CD8-positive, alpha-beta memory T cell (primary cell): Measurements from ENCODE around the gene TOMM40. TPM values are rescaled to one million over a fixed set of nuclear protein-coding genes. Genes with fewer than 3 reads are reported as not detected.

ENCODE experiments used
- CTCF ChIA-PET: fragments of 350-600 bp; sonication (Branson Sonifier 250); formaldehyde crosslinking; loops from one replicate; lab custom pipeline; 2021; ENCODE audit warnings: antibody characterized with exemption; lab: Charles Lee
- POLR2A ChIA-PET: fragments of 350-600 bp; sonication (Branson Sonifier 250); formaldehyde crosslinking; loops from one replicate; lab custom pipeline; 2021; ENCODE audit warnings: antibody characterized with exemption; lab: Charles Lee
- DNase-seq, 5 donors: peaks; one replicate each; pipeline versions ENCODE4 v3.0.0 to v3.0.0-alpha.2; 2020 to 2022; ENCODE audit warnings: mixed read lengths in 1 of 5
- H3K27ac ChIP-seq: one replicate; pipeline ENCODE4 v1.7.0; 2013; ENCODE audit warnings: low read depth, mild to moderate bottlenecking, low read length, moderate library complexity
- H3K27me3 ChIP-seq: 2 replicates; pipeline ENCODE4 v1.7.0; 2013; ENCODE audit warnings: low read length, mild to moderate bottlenecking; ENCODE audit not compliant: insufficient read depth, poor library complexity, severe bottlenecking
- H3K36me3 ChIP-seq: 2 replicates; pipeline ENCODE4 v1.7.0; 2013; ENCODE audit warnings: mild to moderate bottlenecking, low read length, moderate library complexity; ENCODE audit not compliant: insufficient read depth
- H3K4me1 ChIP-seq: 2 replicates; pipeline ENCODE4 v1.7.0; 2013; ENCODE audit warnings: mild to moderate bottlenecking, low read length, moderate library complexity; ENCODE audit not compliant: insufficient read depth
- H3K4me3 ChIP-seq: 2 replicates; pipeline ENCODE4 v1.7.0; 2013; ENCODE audit warnings: mild to moderate bottlenecking, low read length
- H3K9me3 ChIP-seq: 2 replicates; pipeline ENCODE4 v1.7.0; 2013; ENCODE audit warnings: mild to moderate bottlenecking, low read length
- H3K27ac Mint-ChIP-seq, 8 donors: one replicate each; pipeline ENCODE4 v1.8.0; 2020 to 2021; ENCODE audit warnings: mixed read lengths in 8 of 8, mild to moderate bottlenecking in 6 of 8, inconsistent platforms in 3 of 8, moderate library complexity in 3 of 8
- H3K27me3 Mint-ChIP-seq, 2 donors: one replicate each; pipeline ENCODE4 v1.8.0; 2020 to 2021; ENCODE audit warnings: mixed read lengths in 2 of 2, mild to moderate bottlenecking in 1 of 2, moderate library complexity in 1 of 2
- H3K36me3 Mint-ChIP-seq, 3 donors: one replicate each; pipeline ENCODE4 v1.8.0; 2020 to 2021; ENCODE audit warnings: mixed read lengths in 3 of 3, inconsistent platforms in 1 of 3, mild to moderate bottlenecking in 1 of 3
- H3K4me1 Mint-ChIP-seq, 3 donors: one replicate each; pipeline ENCODE4 v1.8.0; 2020 to 2021; ENCODE audit warnings: mixed read lengths in 3 of 3, inconsistent platforms in 1 of 3, mild to moderate bottlenecking in 1 of 3
- H3K4me3 Mint-ChIP-seq, 7 donors: one replicate each; pipeline ENCODE4 v1.8.0; 2020 to 2021; ENCODE audit warnings: mixed read lengths in 7 of 7, mild to moderate bottlenecking in 6 of 7, moderate library complexity in 4 of 7, inconsistent platforms in 2 of 7
- H3K9me3 Mint-ChIP-seq, 5 donors: one replicate each; pipeline ENCODE4 v1.8.0; 2020 to 2022; ENCODE audit warnings: mixed read lengths in 5 of 5, mild to moderate bottlenecking in 3 of 5, moderate library complexity in 2 of 5, inconsistent platforms in 1 of 5
- polyA plus RNA-seq: library from polyadenylated mRNA; unstranded; fragments of 300-500 nt; fragmentation: Illumina TruSeq; gene quantifications from one replicate; pipeline ENCODE4 v1.2.3, GENCODE V29; 2021
- total RNA-seq, 2 experiments: library from RNA; stranded (reverse); gene quantifications; one replicate each; pipeline ENCODE4 v1.2.3, GENCODE V29; 2021

Gene TOMM40
- total and polyA plus RNA-seq, 3 experiments from 2014 or later, result 41.4 to 218 (median 211) TPM

- POLR2A ChIA-PET, result interaction anchor here (0.7 kb wide), 1 partner anchor 10 kb away, joined by 3 read pairs; no protein-coding TSS in a partner anchor
These were observed 2.4 kb downstream of the TOMM40 start for GRCh38 chr19:44893332-44894051.

GRCh38 chr19:44894052-44894400 is 3.0 kb downstream of the TOMM40 start:
- ChIA-PET CTCF (no interaction called here), POLR2A (interaction anchor here (0.7 kb wide), 1 partner anchor 10 kb away, joined by 3 read pairs; no protein-coding TSS in a partner anchor)
- no peak for DNase-seq
- Mint-ChIP-seq H3K36me3 (peaks cover 0 to 62% (median 12%) of the 10 kb centered on the region in 3 donors), H3K27me3 (no peaks in the 10 kb centered on the region), H3K9me3 (no peaks in the 10 kb centered on the region), H3K4me3 (no peak overlapping the region), H3K27ac (no peak overlapping the region), H3K4me1 (peaks cover 22 to 30% (median 29%) of the 10 kb centered on the region in 3 donors)
- H3K4me1 ChIP-seq, result peaks cover 22% of the 10 kb centered on the region
- H3K27ac ChIP-seq, result no peak overlapping the region
- H3K36me3 ChIP-seq, result peaks cover 31% of the 10 kb centered on the region
- no peaks in the 10 kb centered on the region for H3K9me3 ChIP-seq
- no peak overlapping the region for H3K4me3 ChIP-seq
- no peaks in the 10 kb centered on the region for H3K27me3 ChIP-seq

More at GRCh38 chr19:44893332-44894051, 2.4 kb downstream of the TOMM40 start:
- Histone ChIP-seq H3K4me1 (peaks cover 22% of the 10 kb centered on the region), H3K27me3 (no peaks in the 10 kb centered on the region), H3K9me3 (no peaks in the 10 kb centered on the region), H3K27ac (no peak overlapping the region), H3K4me3 (no peak overlapping the region), H3K36me3 (peaks cover 31% of the 10 kb centered on the region)
- Mint-ChIP-seq H3K4me1 (peaks cover 23 to 32% (median 31%) of the 10 kb centered on the region in 3 donors), H3K9me3 (no peaks in the 10 kb centered on the region), H3K36me3 (peaks cover 0 to 62% (median 12%) of the 10 kb centered on the region in 3 donors), H3K4me3 (peak overlapping the region; percentile 73 to 92 (median 87)), H3K27me3 (no peaks in the 10 kb centered on the region), H3K27ac (peak overlapping the region in 2 of 8 donors; percentile 24 to 58)
- CTCF ChIA-PET, result interaction anchor here (1.6 kb wide), 1 partner anchor 15 kb away, joined by 4 read pairs; no protein-coding TSS in a partner anchor
- DNase-seq, result no peak

GRCh38 chr19:44894946-44895345 is 3.9 kb downstream of the TOMM40 start:
- H3K27me3 Mint-ChIP-seq, result no peaks in the 10 kb centered on the region
- Histone ChIP-seq H3K4me3 (no peak overlapping the region), H3K36me3 (peaks cover 32% of the 10 kb centered on the region), H3K27ac (no peak overlapping the region), H3K4me1 (peaks cover 15% of the 10 kb centered on the region), H3K9me3 (no peaks in the 10 kb centered on the region), H3K27me3 (no peaks in the 10 kb centered on the region)
- DNase-seq, result no peak
- CTCF ChIA-PET, result no interaction called here
- H3K4me3 Mint-ChIP-seq, result peak overlapping the region in 1 of 7 donors; percentile 2
- POLR2A ChIA-PET, result interaction anchor here (0.5 kb wide), 1 partner anchor 836 kb away, joined by 15 read pairs; the partner anchor contains the start of gene FBXO46
- peaks cover 20 to 27% (median 25%) of the 10 kb centered on the region in 3 donors for H3K4me1 Mint-ChIP-seq
- peak overlapping the region in 1 of 8 donors; percentile 8 for H3K27ac Mint-ChIP-seq
- peaks cover 0 to 68% (median 12%) of the 10 kb centered on the region in 3 donors for H3K36me3 Mint-ChIP-seq
- H3K9me3 Mint-ChIP-seq, result no peaks in the 10 kb centered on the region

- H3K36me3 ChIP-seq, result peaks cover 30% of the 10 kb centered on the region
- H3K4me1 ChIP-seq, result no peaks in the 10 kb centered on the region
- H3K9me3 ChIP-seq, result no peaks in the 10 kb centered on the region
- H3K27ac ChIP-seq, result no peak overlapping the region
- no peaks in the 10 kb centered on the region for H3K27me3 ChIP-seq
- H3K9me3 Mint-ChIP-seq, result no peaks in the 10 kb centered on the region
- no peak for DNase-seq
- CTCF ChIA-PET, result no interaction called here
- no peak overlapping the region for H3K27ac Mint-ChIP-seq
- peaks cover 3 to 5% (median 4%) of the 10 kb centered on the region in 3 donors for H3K4me1 Mint-ChIP-seq
- POLR2A ChIA-PET, result no interaction called here
- H3K4me3 ChIP-seq, result no peak overlapping the region
- H3K27me3 Mint-ChIP-seq, result no peaks in the 10 kb centered on the region
- H3K36me3 Mint-ChIP-seq, result peaks cover 0 to 86% (median 14%) of the 10 kb centered on the region in 3 donors
- H3K4me3 Mint-ChIP-seq, result peak overlapping the region in 1 of 7 donors; percentile 48
These were observed 6.8 kb downstream of the TOMM40 start for GRCh38 chr19:44897835-44898234.

GRCh38 chr19:44900328-44901244 is 9.5 kb downstream of the TOMM40 start:
- no peak for DNase-seq
- Histone ChIP-seq H3K27ac (no peak overlapping the region), H3K4me1 (no peaks in the 10 kb centered on the region), H3K4me3 (no peak overlapping the region), H3K27me3 (peaks cover 3% of the 10 kb centered on the region), H3K9me3 (no peaks in the 10 kb centered on the region), H3K36me3 (peaks cover 14% of the 10 kb centered on the region)
- H3K4me3 Mint-ChIP-seq, result no peak overlapping the region
- H3K27ac Mint-ChIP-seq, result no peak overlapping the region
- CTCF ChIA-PET, result interaction anchor here (1.6 kb wide), 1 partner anchor 51 kb away, joined by 4 read pairs; no protein-coding TSS in a partner anchor
- POLR2A ChIA-PET, result no interaction called here
- H3K27me3 Mint-ChIP-seq, result peaks cover 7% of the 10 kb centered on the region in 2 donors
- peaks cover 0 to 62% (median 10%) of the 10 kb centered on the region in 3 donors for H3K36me3 Mint-ChIP-seq
- H3K9me3 Mint-ChIP-seq, result no peaks in the 10 kb centered on the region
- H3K4me1 Mint-ChIP-seq, result peaks cover 0 to 3% (median 0%) of the 10 kb centered on the region in 3 donors

- POLR2A ChIA-PET, result no interaction called here
- peaks cover 3 to 15% (median 7%) of the 10 kb centered on the region in 3 donors for H3K4me1 Mint-ChIP-seq
- no peaks in the 10 kb centered on the region for H3K9me3 ChIP-seq
- H3K36me3 ChIP-seq, result peaks cover 3% of the 10 kb centered on the region
- H3K4me1 ChIP-seq, result peaks cover 6% of the 10 kb centered on the region
- no peaks in the 10 kb centered on the region for H3K9me3 Mint-ChIP-seq
- no peak overlapping the region for H3K27ac ChIP-seq
- peaks cover 20 to 22% of the 10 kb centered on the region in 2 donors for H3K27me3 Mint-ChIP-seq
- no peak for DNase-seq
- H3K27ac Mint-ChIP-seq, result peak overlapping the region in 1 of 8 donors; percentile 50
- peaks cover 0 to 38% (median 5%) of the 10 kb centered on the region in 3 donors for H3K36me3 Mint-ChIP-seq
- H3K4me3 Mint-ChIP-seq, result no peak overlapping the region
- peaks cover 10% of the 10 kb centered on the region for H3K27me3 ChIP-seq
- CTCF ChIA-PET, result interaction anchor here (0.5 to 4.2 kb wide), 9 partner anchors 10 to 190 kb away, joined by 3 to 13 read pairs (median 3); partner anchors contain the start of genes APOC1, PPP1R37 and TOMM40
- H3K4me3 ChIP-seq, result no peak overlapping the region
These were observed 12.2 kb downstream of the TOMM40 start for GRCh38 chr19:44903216-44903601.

- H3K36me3 Mint-ChIP-seq, result peaks cover 0 to 37% (median 4%) of the 10 kb centered on the region in 3 donors
These were observed 12.8 kb downstream of the TOMM40 start for GRCh38 chr19:44903602-44904425.

More at GRCh38 chr19:44903602-44904425, 12.8 kb downstream of the TOMM40 start:
- H3K4me3 ChIP-seq, result no peak overlapping the region
- Mint-ChIP-seq H3K4me3 (no peak overlapping the region), H3K27ac (peak overlapping the region in 1 of 8 donors; percentile 50), H3K27me3 (peaks cover 20 to 22% of the 10 kb centered on the region in 2 donors), H3K9me3 (no peaks in the 10 kb centered on the region), H3K4me1 (peaks cover 3 to 15% (median 7%) of the 10 kb centered on the region in 3 donors)
- no peak overlapping the region for H3K27ac ChIP-seq
- H3K36me3 ChIP-seq, result peaks cover 3% of the 10 kb centered on the region
- ChIA-PET POLR2A (no interaction called here), CTCF (interaction anchor here (0.5 to 4.2 kb wide), 9 partner anchors 9 to 189 kb away, joined by 3 to 13 read pairs (median 3); partner anchors contain the start of genes APOC1, PPP1R37 and TOMM40)
- peaks cover 6% of the 10 kb centered on the region for H3K4me1 ChIP-seq
- DNase-seq, result peak; percentile 54 to 75 (median 65)
- no peaks in the 10 kb centered on the region for H3K9me3 ChIP-seq
- peaks cover 10% of the 10 kb centered on the region for H3K27me3 ChIP-seq
